Effector CD4-positive, alpha-beta T cell (primary cell): ENCODE results near the gene HRH2.
A peak's percentile ranks its signal among the peaks of the same experiment; 100 is the strongest.

Experiments
- DNase-seq: peaks from one replicate; pipeline ENCODE4 v3.0.0-alpha.2; 2020

Gene HRH2

DNA sequence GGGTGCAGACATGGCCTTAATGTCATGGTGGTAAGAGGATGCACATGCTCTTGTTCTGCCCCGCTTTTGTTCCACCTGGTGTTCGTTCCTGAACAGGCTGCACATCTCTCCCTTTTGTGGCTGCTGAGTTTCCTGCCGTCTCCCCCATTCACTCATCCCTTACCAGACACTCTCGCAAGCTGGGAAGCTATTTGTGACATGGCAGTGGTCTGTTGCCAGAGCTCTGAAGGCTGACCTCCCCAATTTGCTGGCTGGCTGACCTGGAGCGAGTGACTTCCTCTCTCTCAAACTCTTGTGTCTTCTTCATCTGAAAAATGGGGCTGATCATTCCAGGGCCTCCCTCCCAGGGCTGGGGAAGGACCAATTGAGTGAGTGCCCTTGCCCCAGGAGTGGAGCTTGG is 35.9 kb downstream of the HRH2 start:
- no peak for DNase-seq

DNA sequence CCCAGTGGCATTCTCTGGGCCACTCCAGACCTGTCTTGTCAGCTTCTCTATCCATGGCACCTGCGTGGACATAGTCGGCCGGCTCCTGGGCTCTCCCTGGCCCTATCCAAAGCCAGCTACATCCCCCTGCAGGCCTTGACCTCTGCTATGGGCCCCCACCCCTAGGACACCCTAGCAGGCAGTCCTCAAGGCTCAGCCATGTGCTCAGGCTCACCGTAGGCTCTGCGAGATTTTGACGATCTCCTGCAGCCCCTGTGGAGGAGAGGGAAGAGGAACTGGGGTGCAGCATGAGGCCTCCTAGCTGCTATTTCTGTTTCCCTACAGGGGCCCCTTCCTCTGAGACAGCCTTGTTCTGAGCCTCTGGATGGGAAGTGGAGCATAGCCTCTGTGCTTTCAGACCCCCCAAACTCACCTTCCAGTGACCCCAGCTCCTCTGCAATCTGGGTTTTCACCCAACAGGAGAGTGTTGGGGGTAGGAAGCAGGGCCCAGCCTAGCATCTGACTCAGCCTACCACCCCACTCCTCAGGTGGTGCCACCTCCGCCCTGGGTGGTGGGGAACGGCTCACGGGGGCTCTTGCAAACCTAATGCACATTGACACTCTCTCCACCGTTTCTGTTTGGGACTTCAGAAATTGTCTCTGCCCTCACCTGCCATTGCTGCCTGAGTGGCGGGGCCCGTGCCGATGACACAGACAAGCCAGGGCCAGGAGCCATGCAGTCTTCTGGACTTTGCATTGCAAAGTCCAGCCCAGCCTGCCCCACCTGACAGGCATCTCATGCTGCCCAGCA is 36.7 kb downstream of the HRH2 start:
- no peak for DNase-seq

DNA sequence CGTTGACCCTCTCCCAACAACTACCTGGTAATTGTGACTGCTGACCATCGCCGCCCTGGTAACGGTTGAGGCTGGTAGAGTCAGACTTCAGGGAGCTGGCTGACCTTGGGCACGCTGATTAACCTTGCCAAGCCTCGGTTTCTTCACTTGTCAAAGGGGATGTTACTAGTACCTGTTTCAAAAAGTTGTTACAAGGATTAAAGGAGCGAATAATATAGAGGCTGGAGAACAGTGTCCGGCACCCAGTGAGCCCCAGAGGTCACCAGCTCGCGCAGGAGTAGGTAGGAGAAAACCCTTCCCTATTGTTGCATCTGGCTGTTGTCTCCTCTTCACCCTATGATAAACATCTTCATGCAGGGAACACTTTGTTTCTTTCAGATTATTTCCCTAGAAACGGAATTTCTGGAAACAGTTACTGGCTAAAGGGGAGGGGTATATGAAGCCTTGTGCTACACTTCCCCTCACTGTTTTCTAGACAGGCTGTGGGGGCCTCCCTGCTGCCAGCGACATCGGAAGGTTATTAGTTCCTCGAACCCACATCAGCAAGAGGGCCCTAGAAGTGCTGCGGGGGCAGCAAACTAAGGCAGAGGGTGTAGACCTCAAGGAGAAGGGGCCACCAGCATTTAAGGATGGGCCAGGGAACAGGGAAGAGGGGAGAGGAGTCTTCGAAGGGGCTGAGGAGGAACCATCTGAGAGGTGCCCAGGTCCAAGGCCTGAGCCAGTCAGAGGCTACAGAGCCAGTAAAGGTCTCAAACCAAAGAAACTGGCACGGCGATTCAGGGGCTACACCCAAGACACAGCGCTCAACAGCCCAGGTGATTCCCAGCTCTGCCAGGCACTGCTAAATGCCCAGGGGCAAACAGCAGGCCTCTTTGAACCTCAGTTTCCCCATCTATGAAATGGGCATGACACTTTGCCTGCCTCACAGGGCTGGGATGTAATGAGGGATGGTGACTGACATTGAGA is 37.6 kb downstream of the HRH2 start:
- DNase-seq = no peak

DNA sequence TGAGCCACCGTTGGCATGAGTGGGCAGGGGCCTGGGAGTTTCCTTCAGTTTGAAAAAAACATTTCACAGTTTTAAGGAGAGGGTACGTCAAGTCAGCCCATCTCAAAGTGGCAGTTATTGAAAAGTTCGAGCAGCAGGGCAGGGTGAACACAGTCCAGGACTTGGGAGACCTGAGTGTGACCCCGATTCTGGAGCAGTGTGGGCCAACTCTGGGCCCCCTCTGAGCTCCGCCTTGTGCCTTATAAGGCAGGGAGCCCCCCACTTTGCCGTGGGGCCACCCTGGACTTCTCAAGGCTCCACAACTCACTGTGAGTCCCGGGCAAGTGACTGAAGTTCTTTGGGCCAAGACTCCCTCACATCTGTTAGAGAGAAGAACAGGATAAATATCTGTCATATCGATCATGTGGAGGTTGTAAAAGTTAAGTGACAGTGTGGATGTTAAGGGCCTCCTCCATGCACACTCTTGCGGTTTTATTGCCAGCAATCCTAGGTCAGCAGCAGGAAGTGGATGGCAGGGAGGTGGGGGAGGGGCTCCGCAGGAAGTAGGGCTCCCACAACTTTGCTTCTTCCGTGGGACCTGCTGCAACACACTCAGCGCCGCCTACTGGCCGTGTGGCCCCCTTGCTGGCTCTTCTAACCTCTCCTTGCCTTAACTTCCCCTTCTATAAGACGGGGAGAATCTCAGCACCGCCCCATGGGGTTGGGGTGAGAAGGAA is 38.4 kb downstream of the HRH2 start:
- DNase-seq = peak; percentile 52

DNA sequence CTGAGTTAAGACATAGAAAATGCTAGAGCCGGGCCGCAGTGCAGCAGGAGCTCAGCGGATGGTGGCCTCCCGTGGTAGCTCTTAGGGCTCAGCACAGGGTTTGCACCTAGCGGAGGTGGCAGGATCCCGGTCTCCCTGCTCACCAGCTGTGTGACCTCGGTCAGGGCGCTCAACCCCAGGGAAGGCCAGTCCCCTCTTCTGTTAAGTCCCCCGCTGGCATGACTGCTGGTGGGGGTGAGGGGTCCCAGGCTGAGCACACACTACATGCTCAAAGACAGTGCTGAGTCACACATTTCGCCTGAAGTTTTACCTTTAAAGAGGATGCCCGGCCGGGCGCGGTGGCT is 39.0 kb downstream of the HRH2 start:
- no peak for DNase-seq

DNA sequence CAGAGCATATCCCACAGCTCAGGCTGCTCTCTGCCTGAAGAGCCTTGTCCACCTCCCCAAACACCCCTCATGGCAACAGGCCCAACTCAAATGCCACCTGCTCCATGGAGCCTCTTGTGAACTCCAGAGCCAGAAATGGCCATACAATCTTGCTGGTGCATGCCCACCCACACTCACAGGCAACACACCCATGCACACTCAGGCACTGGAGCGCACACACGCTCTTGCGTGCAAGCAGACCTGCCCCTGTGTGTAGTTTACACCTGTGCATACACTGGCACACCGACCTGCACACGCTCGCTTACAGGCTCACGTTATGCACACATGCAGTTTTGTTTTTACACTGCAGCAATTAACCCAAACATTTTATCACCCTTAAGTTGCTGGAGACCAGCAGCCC is 40.0 kb downstream of the HRH2 start:
- no peak for DNase-seq

DNA sequence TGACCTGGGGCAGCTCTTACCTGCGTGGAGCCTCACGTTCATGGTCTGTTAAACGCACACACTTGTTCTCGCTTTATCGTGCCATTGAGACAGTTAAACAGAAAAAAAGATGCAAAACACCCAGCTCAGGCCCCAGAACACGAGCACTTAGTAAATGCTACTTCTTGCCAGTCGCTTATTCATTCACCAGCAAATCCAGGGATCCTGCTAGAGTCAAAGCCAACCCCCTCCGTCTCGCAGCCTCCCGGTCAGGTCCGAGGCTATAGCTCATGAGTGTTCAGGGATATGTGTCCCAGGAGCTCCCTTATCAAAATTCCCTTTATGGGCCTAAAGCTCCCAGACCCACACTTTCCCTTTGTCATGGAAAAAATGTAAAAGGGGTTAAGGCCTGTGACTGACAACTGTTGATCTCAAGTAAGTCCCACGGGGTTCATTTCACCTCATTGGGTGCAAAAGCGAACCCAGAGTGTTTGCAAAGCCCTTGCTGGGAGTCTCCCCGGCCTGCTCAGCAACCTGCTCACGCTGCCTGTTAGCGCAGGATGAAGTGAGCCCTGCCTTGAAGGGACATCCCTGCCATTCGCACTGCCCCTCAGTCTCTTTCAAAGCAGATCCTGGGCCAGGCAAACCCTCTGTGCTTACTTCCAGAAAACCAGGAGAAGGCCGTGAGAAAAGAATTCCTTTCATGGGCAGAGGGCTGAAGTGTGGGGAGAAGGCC is 40.7 kb downstream of the HRH2 start:
- DNase-seq = no peak

DNA sequence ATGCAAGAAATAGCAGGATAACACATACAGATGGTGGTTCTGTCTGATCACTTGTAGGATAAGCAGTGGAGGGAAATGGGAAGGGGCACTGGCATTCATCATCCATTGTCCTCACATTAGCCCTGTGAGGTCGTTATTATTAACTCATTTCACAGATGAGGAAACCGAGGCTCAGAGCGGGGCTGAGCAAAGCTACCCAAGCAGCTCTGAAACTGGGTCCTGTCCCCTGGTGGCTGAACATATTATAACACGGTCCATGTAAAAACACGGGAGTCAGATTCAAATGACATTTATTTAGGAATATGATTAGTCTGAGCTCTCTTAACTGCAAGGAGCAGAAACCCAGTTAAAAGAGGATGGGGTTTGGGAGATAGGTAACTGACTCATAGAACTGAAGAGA is 43.1 kb downstream of the HRH2 start:
- DNase-seq = no peak

DNA sequence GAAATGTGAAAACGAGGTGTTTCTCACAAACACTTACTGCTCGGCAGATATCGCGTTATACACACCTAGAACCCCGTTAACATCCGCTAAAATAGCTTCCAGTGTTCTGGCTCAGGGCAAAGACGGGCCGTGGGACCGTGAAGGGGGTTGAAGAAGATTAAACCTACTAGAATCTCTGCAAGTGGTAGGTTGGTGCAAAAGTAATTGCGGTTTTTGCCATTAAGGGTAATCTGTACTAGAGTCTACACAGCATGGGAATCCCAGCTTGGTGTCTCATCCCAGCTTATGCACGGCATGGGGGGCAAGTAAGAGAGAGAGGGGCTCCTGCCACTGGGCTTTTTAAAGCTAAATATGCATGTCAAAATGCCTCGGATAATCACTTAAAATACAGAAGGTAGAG is 43.9 kb downstream of the HRH2 start:
- no peak for DNase-seq

DNA sequence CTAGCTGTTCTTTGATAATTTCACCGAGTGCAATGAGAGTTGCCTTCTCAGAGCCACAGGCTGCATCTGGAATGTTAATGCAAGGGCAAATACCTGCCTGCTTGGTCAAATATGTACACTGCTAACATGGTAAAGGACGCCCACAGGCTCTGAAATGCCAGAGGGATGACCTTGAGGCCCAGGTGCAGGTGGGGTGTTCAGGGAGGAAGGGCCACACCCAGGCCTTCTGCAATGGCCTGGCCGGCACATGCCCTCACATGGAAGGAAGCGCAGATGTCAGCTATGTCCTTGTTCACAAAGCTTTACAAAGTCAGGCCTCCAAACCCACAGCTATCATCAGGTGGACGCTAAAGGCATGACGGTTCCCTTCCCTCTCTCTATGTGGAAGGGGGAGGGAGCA is 48.6 kb downstream of the HRH2 start:
- DNase-seq = no peak

DNA sequence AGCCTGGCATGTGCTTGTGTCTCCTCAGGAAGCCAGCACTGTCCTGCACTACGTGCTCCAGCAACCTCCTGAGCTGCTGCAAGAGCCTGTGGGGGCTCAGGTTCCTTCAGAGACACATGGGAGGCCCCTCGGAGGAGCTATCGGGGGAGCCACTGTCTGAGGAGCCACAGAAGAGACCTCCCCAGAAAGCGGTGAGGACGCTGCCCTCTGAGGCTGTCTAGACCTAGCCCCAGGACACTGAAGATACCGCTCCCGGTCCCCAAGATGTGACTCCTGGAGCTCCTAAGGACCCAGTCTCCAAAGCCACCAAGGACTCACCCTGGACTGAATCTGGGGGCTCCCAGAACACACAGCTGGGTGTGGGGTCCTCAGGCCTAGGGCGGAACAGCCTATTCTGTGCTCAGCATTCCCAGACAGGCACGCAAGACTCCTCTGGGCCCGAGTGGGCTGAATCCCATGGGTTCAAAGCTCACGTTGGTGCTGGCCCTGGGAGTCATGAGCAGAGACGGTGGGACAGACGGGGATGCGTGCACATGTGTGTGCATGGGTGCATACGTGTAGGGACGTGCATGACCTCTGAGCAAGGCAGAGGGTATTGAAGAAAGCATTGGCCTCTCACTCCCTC is 50.0 kb downstream of the HRH2 start:
- no peak for DNase-seq

DNA sequence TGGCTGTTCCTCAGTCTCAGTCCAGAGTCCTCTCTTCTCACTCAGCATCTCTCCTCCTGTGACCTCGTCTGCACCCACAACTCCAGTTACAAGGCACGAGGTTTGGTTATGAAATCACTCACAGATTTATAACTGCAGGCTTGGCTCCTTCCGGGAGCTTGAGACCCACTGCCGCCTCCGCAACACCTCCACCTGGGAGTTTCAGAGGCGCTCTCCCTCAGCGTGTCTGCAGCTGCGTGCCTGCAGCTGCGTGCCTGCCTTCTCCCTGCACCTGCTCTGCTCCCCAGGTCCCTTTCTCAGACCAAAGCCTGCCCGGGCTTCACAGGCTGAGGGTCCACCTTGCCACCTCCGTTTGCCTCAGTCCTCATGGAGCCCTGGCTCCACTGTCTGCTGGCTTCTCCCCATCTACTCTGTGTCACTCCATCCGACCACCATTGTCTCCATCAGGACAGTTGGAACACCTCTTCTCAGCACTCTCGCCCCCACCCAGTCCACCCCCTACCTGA is 51.5 kb downstream of the HRH2 start:
- no peak for DNase-seq

DNA sequence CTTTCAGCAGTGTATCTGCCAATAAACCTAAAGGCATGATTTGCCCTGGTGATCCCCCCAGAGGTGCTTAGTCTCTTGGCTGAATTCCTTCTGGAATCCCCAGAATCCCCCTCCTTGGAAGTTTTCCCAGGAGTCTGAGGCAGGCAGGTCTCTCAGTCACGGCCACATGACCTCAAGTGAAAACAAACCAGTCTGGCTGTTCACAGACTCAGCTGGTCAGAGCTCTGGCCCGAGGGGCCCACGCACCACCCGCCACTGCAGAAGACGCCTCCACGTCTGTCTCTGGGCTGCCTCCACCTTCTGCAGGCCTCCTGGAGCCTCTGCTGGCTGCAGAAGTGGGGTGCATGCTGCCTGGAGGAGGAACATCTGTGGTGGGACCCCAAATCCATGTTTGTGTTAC is 52.5 kb downstream of the HRH2 start:
- no peak for DNase-seq

DNA sequence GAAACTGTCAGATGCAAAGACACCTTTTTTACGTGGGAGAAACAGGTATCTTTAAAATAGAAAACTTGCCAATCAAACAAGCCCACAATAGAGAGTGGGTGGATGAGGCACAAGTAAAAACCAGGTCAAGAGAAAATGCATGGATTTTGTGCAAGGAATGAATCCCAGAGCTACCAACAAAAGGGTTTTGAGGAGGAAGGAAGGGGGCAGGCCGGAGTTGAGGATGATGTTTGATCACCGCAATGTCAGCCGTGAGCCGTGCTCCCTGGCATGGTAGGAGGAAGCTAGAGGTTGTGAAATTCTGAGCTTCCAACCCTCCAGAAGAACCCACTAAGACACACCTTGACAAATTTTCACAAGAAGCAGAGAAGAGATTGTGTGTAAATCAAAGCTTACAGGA is 53.2 kb downstream of the HRH2 start:
- DNase-seq = no peak

DNA sequence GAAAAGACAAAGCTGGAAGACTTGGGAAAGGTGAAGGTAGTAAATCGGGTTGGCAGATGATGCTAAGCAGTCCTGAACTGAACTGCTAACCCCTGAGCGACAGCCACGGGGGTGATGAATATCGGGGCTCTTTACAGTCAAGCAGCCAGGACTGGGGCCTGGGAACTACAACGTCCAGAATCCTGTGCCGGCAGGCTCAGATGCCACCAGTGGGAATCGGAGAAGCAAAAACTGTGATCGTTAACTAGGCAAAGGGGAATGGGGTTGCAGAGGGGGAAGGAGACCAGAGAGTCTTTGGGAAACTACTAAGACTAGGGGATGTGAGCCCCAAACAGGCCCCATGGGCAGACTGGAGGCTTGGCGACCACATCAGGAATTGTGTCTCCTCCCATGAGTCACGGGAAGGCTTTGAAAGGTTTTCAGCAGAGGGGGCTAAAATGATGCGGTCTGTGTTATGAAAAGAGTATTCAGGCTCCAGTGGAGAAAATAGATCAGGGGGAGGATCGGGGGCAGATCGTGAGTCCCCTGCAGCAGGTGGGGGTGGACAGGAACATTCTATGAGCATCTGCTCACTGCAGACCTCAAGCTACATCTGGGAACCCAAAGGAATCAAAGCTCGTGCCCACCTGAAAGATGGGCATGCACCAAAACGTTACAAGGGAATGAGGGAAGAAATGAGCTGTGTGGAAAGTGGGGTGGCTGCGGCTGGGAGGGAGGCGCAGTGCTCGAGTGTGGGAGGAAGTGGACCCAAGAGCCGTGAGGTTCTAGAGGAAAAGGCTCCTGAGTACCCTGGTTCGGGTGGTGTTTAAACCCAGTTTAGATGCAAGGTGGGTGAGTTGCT is 53.8 kb downstream of the HRH2 start:
- no peak for DNase-seq

DNA sequence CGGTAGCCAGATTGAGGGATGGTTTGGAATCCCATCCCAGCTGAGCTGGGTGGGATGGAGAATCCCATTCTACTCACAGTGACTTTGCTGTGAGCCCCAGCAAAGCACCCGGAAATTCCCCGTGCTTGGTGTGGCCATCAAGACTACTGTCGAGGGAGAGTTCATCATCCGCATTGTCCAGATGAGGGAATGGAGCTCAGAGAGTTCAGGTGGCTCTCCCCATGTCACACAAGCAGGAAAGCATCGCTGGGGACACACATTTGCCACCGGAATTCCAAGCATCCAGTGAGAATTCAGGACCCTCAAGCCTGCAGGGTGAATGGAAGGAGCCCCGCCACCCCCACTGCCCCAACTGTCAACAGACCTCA is 54.4 kb downstream of the HRH2 start:
- DNase-seq = no peak

DNA sequence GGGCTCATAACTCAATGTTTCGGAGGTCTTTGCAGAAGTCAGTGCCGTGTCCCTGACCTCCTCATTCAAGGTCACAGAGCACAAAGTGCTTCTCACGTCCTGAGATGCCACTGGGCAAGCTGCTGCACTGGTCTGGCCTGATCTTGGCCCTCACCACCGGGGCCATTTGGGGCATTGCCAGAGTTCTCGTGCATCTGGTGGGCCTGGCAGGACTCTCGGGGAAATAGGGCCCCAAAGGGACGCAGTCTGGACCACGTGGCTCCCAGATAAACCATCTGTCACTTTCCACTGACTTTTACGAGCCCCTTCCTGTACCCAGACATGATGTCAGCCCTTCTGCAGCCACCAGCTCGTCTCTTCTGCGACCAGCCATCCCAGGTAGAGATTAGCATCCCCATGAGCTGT is 54.8 kb downstream of the HRH2 start:
- DNase-seq = no peak

DNA sequence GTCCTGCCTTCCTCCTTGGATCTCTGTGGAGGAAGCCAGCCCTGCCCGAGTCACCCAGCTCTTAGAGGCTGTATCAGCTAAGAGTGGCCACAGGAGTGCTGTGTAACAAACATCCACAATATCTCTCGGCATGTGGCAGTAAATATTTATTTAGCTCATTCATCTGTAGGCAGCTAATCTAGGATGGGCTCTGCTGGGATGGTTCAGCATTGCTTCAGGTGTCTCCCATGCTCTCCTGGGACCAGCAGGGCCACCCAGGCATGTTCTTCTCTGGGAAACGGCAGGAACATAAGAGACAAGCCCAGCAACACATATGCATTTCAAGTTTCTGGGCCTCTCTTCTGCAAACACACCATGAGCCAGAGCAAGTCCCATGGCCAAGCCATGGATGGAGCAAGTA is 56.1 kb downstream of the HRH2 start:
- DNase-seq = no peak

DNA sequence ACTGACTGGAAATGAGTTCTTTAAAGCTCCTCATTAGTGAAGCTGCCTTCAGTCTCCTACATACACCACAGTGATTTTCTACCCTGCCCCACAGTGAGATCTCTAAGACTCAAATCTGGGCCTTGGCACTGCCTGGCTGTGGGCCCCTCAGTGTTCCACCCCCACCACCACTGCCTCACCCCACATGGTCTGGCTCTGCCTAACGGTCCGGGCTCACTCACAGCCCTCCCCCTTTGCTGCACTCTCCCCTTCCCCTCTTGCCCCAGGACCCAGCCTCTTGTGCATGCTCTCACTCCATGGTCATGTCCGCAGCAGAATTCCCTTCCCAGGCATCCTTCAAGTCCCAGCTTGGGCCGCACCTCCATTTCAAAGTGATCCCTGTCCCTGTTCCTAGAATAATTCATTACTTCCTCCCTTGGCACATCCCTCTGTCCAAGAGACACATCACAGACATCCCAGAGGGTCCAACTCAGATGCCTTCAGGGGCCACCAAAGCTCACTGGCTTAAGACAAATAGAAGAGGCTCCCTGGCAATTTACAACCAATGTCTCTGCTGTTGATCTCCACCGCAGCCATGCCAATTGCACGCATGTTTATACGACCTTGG is 56.7 kb downstream of the HRH2 start:
- no peak for DNase-seq

DNA sequence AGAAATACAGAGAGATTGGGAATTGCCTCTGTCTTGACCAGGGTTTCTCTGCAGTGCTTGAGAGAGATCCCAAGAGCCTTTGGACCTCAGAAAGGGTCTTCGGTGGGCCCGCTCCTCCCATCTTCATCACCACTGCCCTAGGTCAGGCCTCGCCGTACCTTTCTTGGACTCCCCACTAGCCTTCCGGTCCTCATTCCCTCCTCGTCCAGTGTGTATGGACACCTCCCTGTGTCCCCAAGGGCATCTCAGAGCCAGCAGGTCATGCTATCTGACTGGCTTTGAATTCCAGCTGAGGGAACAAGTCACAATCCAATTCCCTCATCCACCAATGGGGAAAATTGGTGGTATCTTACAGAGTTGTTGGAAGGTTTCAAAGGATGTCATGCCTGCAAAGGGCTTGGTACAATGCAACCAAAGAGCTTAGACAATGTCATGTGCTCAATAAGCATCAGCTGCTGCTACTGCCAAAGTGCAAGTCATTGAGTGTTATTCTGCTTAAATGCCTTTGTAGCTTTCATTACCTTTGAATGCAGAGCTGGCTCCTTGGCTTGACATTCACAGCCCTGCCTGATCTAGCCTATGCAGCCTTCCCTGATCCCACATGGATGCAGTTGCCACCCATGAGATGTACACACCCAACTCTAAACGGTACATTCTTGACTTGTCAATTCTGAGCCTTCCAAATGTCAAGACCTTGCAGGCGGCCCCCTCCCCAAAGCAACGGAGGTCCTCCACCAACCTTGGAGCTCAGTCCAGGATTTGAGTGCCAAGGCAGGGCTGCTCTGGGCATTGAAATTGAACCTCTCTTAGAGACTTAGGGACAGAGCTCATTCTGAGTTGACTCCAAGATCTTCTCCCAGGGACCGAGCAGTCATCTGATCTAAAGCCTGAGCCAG is 58.0 kb downstream of the HRH2 start:
- DNase-seq = no peak
